G401.6 (cell line): ENCODE data around the gene SEC63.
"Not testable (repeated sequence)": the region's sequence is repeated elsewhere in the genome, so short reads cannot be mapped to it uniquely, and the experiment has no call there.

ENCODE experiments used
- FAIRE-seq: peaks from 2 replicates; lab custom pipeline; 2012; peaks lifted over from hg19 to GRCh38; lab: Jason Lieb, UNC

The SEC63 gene

DNA sequence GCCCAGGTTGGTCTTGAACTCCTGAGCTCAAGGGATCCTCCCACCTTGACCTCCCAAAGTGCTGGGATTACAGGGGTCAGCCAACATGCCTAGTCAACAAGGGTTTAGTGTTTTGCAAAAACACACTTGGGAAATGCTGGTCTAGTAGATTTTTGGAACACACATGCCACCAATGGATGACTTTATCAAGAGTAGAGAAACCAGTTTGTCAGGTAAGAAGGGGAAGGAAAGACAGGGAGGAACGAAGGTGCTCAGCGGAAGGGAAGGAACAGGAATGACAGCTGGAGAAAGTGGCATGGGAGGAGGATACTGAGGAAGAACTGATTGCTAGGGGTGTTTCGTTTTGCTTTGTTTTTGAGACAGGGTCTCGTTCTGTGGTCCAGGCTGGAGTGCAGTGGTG lies 15.6 kb upstream of the SEC63 start:
- no peak for FAIRE-seq

DNA sequence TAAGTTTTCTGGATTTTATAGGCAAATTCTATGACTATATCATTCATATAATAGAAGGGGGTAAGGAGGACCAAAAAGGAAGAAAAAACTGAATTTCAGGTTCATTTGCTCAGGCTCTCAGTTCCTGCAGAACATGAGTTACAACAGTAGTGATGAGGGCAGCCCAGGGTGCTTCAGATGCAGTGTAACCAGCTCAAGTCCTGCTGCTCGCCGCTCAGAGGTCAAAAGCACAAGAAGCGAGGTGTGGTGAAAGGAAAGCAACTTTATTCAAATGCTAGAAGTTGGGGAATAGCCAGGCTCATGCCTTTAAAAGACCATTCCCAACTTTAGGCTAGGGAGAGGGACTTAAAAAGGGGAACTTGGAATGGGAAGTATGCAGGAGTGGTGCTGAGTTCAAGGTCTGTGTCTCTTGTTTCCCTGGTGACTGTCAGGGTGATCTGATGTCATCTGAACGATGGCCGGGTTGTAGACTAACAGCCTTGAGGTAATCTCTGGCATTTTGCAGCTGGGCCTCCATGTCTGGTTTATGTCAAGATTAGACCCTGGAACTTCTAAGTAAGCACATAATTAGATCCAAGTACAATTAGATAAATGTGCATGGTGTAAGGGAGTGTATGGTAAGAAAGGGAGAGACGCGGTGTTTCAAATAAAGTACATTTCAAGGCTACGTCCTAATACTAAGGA lies 14.5 kb upstream of the SEC63 start:
- no peak for FAIRE-seq

DNA sequence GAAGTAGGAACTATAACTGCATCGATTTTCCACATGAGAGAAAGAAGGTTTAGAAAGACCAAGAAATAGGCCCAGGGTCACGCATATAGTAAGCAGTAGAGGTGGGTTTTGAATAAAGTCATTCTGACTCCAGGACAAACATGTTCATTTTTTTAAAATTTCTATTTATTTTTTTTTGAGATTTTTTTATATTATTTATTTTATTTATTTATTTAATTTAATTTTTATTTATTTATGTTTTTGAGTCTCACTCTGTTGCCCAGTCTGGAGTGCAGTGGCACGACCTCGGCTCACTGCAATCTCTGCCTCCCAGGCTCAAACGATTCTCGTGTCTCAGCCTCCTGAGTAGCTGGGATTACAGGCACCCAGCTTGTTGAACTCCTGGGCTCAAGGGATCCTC lies 13.2 kb upstream of the SEC63 start:
- no peak for FAIRE-seq

DNA sequence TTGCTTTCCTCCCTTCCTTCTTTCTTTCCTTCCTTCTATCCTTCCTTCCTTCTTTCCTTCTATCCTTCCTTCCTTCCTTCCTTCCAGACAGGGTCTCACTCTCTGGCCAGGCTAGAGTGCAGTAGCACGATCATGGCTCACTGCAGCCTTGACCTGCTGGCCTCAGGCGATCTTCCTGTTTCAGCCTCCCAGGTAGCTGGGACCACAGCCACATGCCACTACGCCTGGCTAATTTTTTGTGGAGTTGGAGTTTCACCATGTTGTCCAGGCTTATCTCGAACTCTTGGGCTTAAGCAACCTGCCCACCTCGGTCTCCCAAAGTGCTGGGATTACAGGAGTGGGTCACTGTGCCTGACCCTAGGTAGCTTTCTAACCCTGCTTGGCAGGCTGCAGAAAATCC lies 12.2 kb upstream of the SEC63 start:
- no peak for FAIRE-seq

DNA sequence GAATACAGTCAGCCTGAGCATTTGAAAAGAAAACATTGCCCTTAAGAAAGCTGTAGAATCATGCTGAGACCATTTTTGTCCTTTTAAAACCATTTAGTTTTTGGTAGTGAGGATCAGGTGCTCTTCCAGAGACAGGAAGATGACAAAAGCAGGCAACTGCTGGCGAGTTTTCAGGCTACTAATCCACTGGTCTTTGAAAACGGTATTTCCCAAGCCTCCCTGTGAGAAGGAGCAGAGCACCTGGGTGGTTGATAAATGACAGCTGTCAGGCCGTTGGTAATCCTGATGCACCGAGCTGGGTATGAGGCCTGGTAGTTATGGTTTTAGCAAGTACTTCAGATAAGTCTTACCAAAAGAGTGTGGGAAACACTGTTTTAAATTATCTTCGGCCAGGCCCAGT lies 10.1 kb upstream of the SEC63 start:
- no peak for FAIRE-seq

GRCh38 chr6:107965746-107966145 lies 7.7 kb upstream of the SEC63 start:
- no peak for FAIRE-seq

DNA sequence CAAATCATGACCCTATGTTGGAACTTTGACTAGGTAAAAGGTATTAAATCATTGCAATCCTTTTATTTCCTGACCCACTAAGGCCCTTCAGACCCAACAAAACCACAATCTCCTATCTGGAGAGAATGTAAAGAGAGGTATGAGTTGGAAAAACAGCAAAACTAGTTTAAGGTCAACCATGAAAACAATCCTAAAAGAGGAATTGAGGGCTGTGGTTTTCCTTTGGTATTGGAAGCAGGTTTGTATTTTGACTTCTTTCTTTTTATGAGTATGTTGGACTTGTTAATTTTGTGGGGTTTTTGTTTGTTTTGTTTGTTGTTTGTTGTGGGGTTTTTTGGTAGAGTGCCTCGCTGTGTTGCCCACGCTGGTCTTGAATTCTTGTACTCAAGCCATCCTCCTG lies 4.7 kb upstream of the SEC63 start:
- no peak for FAIRE-seq

GRCh38 chr6:107959392-107959791 lies 1.4 kb upstream of the SEC63 start:
- no peak for FAIRE-seq

DNA sequence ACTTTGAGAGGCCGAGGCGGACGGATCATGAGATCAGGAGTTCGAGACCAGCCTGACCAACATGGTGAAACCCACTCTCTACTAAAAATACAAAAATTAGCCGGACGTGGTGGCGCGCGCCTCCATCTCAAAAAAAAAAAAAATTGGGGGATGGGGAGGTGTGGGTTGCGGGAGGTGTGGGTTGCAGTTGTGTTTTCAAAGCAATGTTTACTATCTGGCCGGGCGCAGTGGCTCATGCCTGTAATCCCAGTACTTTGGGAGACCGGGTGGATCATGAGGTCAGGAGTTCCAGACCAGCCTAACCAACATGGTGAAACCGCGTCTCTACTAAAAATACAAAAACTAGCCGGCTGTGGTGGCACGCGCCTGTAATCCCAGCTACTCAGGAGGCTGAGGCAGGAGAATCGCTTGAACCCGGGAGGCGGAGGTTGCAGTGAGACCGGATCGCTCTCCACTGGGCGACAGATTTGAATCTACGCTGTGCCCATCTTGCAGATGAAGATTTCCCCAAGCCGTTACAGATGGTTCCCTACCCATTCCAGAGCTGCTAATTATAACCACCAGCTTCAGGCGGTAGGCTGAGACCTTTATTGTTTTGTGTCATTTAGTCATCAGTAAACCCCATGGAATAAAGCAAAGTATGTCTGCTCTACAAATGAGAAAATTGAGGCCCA lies 818 bp upstream of the SEC63 start:
- not testable (repeated sequence) for FAIRE-seq

GRCh38 chr6:107957308-107957908 lies 600 bp downstream of the SEC63 start:
- no peak for FAIRE-seq

GRCh38 chr6:107956586-107957307 lies 1.3 kb downstream of the SEC63 start:
- no peak for FAIRE-seq

DNA sequence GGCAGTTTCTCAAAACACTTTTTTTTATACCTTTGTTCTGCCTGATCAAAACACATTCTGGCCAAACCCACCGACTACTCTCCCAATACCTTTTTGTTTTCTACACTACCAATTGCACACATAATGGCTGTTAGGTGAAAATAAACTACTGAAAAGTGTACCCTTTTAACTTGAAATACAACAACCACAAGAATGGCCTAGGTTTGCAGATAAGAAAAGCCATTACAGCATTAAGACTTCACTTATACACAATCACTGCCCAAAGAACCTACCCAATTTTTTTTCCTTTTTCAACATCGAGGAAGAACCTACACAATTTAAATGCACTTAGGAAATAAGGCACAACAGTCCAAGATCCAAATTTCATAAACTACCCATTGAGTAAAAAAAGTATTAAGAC lies 1.8 kb downstream of the SEC63 start:
- FAIRE-seq, result no peak

DNA sequence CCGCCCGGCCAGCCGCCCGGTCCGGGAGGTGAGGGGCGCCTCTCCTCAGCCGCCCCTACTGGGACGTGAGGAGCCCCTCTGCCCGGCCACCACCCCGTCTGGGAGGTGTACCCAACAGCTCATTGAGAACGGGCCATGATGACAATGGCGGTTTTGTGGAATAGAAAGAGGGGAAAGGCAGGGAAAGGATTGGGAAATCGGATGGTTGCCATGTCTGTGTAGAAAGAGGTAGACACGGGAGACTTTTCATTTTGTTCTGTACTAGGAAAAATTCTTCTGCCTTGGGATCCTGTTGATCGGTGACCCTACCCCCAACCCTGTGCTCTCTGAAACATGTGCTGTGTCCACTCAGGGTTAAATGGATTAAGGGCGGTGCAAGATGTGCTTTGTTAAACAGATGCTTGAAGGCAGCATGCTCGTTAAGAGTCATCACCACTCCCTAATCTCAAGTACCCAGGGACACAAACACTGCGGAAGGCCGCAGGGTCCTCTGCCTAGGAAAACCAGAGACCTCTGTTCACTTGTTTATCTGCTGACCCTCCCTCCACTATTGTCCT lies 4.1 kb downstream of the SEC63 start:
- FAIRE-seq, result not testable (repeated sequence)

DNA sequence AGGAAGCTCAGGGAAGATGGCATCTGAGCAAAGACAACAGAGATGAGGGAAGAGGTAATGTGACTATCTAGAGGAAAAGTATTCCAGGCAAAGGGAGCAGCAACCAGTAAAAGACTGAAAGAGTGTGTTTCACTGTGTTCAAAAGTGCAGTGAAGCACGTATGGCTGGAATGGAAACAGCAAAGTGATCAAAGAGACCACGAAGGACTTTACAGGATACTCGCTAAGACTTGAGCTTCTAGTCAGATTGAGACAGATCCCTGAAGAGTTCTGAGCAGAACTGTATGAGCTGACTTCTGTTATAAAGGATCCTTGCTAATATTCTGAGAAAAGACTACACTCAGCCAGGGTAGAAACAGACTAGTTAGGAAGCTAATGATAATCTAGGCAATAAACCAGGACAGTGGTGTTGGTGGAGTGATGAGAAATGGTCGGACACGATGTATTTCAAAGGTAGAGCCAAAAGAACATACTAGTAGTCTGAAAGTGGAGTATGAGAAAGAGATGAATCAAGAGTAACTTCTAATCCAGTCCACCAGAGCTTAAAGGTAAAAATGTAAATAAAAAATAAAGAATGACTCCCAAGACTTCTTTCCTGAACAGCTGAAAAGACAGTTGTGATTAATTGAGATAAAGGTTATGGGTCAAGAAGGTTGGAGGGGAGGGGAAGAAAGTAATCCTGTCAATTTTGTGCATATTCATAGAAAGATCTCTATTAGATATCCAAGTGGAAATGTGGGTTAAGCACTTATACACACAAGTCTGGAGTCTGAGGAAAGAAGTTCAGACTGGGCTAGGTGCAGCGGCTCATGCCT lies 14.2 kb downstream of the SEC63 start:
- no peak for FAIRE-seq

DNA sequence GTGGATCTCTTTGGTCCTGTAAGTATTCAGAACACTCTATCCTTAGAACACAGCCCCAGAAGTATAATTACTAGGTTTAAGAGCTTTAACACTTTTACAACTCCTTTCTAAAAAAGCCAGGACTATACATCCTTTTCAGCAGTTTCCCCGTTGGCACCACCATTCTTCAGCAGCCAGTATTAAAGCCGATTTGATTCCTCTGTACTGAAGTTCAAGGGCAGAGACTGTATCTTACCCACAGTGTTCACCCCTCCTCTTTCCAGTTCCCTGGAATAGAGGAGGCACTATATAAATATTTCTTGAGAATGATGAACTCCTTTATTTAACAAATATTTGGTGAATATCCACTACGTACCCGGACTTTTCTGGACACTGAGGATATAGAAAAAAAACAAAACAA lies 15.9 kb downstream of the SEC63 start:
- FAIRE-seq, result no peak

GRCh38 chr6:107941627-107942026 lies 16.4 kb downstream of the SEC63 start:
- FAIRE-seq, result no peak

DNA sequence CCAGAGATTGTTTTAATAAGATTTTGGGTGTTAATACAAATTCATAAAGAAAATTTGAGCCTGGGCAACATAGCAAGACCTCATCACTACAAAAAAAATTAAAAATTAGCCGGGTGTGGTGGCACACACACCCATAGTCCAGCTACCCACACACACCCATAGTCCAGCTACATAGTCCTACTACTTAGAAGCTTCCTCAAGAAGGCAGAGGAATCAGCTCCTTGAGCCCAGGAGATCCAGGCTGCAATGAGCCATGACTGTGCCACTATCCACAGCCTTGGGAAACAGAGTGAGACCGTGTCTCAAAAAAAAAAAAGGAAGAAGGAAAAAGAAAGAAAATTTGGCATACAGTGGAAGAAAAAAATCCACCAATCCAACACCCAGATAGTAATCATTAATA lies 16.8 kb downstream of the SEC63 start:
- FAIRE-seq, result no peak

- FAIRE-seq, result not testable (repeated sequence)
These were observed 21.1 kb downstream of the SEC63 start for GRCh38 chr6:107936910-107937292.

DNA sequence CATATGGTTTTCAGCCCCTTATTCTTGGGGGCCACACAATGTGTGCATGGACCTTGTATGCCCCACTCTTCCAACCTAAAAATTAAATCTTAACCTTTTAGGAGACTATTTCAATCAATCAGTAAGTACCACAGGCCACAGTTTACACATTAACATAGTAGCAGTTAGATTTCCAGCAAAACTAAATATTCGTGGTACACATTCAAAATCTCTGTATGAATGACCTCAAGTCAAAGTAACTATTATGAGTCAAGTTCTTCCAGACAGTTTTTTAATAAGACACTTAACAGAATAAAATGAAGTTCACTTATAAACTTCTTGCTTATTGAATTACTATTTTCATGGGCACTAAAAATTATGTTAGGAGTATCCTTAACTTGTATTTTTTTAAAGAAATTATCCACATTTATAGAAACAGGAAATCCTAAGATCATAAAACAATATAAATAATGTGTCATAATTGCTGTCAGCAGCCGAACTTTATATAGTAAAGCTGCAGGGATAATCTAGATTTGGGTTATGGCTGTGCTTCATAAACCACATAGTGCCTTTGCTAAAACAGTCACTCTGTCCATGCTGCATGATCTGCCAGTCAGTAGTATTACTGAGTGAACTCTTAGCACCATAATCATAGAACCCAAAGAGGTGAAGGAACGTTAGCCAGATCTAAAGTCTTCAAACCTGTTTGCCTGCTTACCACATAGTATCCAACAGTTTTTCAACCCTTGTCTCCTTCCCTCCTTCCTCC lies 21.7 kb downstream of the SEC63 start:
- FAIRE-seq, result no peak

DNA sequence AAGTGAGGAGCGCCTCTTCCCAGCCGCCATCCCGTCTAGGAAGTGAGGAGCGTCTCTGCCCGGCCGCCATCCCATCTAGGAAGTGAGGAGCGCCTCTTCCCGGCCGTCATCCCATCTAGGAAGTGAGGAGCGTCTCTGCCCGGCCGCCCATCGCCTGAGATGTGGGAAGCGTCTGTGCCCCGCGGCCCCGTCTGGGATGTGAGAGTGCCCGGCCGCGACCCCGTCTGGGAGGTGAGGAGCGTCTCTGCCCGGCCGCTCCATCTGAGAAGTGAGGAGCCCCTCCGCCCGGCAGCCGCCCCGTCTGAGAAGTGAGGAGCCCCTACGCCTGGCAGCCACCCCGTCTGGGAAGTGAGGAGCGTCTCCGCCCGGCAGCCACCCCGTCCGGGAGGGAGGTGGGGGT lies 23.8 kb downstream of the SEC63 start:
- not testable (repeated sequence) for FAIRE-seq

DNA sequence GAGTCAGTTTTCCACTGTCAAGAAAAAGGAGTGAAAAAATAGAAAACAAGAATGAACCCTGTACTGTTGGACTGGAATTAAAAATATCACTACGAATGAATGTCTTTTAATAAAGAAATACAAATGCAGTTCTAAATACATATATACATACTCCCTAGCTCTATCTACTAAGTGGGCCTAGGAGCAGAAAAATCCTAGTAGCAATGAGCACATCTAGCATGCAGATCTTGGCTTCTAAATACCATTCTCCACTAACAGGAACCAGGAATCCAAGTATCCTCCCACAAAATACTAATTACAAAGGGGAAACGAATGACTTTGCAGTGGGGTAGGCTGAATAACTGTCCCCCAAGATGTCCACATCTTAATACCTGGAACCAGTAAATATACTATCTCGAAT lies 25.4 kb downstream of the SEC63 start:
- no peak for FAIRE-seq
